Aorta (tissue), 5 donors: ENCODE measurements around the gene MAP6. TPM values are rescaled to one million over a fixed set of nuclear protein-coding genes. Genes with fewer than 3 reads are reported as not detected.
"Not testable (repeated sequence)": the region's sequence is repeated elsewhere in the genome, so short reads cannot be mapped to it uniquely, and the experiment has no call there.

Source experiments
- ATAC-seq: fragments of 200-7000 bp; cut with Tn5 transposase; one replicate; pipeline ENCODE4 v1.9.1; 2022; ENCODE audit warnings: moderate library complexity; ENCODE audit not compliant: low FRiP score
- DNase-seq, 2 donors: peaks; one replicate each; pipeline ENCODE4 v3.0.0-alpha.2; 2020
- H3K27ac ChIP-seq, 2 donors: one replicate each; pipeline ENCODE4 v1.5.1; 2013; ENCODE audit warnings: low read length in 2 of 2, mild to moderate bottlenecking in 2 of 2, moderate library complexity in 2 of 2, control low read depth in 1 of 2, inconsistent platforms in 1 of 2, low read depth in 1 of 2
- H3K27me3 ChIP-seq, 2 donors: one replicate each; pipeline ENCODE4 v1.6.1; 2013; ENCODE audit warnings: control low read depth in 1 of 2, low read length in 1 of 2, mild to moderate bottlenecking in 1 of 2, moderate library complexity in 1 of 2; ENCODE audit not compliant: insufficient read depth in 2 of 2, control insufficient read depth in 1 of 2
- H3K36me3 ChIP-seq, 2 donors: one replicate each; pipeline ENCODE4 v1.6.1; 2013; ENCODE audit warnings: control low read depth in 1 of 2, low read length in 1 of 2, mild to moderate bottlenecking in 1 of 2; ENCODE audit not compliant: insufficient read depth in 2 of 2, control insufficient read depth in 1 of 2
- H3K4me1 ChIP-seq, 2 donors: one replicate each; pipeline ENCODE4 v1.6.1; 2013; ENCODE audit warnings: low read length in 2 of 2, control low read depth in 1 of 2, mild to moderate bottlenecking in 1 of 2, moderate library complexity in 1 of 2; ENCODE audit not compliant: insufficient read depth in 2 of 2, control insufficient read depth in 1 of 2
- H3K4me3 ChIP-seq, 2 donors: one replicate each; pipeline ENCODE4 v1.5.1; 2013; ENCODE audit warnings: low read length in 2 of 2, control low read depth in 1 of 2, mild to moderate bottlenecking in 1 of 2
- H3K9me3 ChIP-seq: one replicate; pipeline ENCODE4 v1.6.1; 2013; ENCODE audit warnings: mild to moderate bottlenecking, low read length; ENCODE audit not compliant: control insufficient read depth
- whole genome bisulfite sequencing, 2 donors: extraction: QIAGEN DNeasy Blood & Tissue Kit; methylation state at CpG; one replicate each; pipeline ENCODE4 v1.1.7; 2013; 5-methylcytosine and 5-hydroxymethylcytosine counted together
- intact Hi-C, 2 donors: fragments of 100-400 bp; cut with DNase I; formaldehyde crosslinking; loops; one replicate each; pipeline versions ENCODE4 v1.14.2 to v1.15.0; 2022
- polyA plus RNA-seq, 2 donors: library from polyadenylated mRNA; stranded (reverse); fragments of 200-250 nt; gene quantifications; one replicate each; pipeline ENCODE4 v1.2.3, GENCODE V29; 2013
- total RNA-seq, 2 donors: library from RNA; stranded (reverse); fragmentation: NEBNext Ultra II Directional; extraction: Animal tissue kit (Norgen Biotek cat#: 25700); gene quantifications; one replicate each; pipeline ENCODE4 v1.2.1, GENCODE V29; 2021
- donor health status: healthy with polysubstance abuse.
- donor health status: Bipolar disorder and iron deficiency.
- donor health status: DM: no; HTN: no; CAD: no.
- donor health status: DM: no; HTN: no; CAD: no.
- donor health status: DM: yes; HTN: yes; CAD: no.

MAP6 gene
- total and polyA plus RNA-seq, 4 donors = 6.4 to 16.7 (median 11.3) TPM

DNA sequence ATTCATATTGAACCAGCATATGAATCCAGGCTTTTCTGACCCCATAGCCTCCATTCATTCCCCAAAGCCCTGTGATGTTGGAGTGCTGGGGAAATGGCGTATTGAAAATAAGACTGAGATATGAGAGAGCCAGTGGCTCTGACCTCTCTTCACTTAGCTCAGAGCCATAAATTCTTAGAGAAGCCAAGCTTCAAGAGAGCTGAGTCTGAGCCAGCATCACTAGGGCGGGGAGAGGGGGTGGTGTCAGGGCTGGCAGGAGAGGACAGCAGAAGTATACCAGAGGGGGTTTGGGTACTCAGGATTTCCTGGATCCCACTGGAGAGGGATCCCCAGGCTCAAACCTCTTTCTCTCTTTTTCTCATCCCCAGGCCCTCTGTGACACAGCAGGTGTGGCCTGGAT, 32.1 kb upstream of the MAP6 start:
- DNase-seq (no peak), ATAC-seq (no peak)
- H3K9me3 ChIP-seq = no peaks in the 10 kb centered on the region
- H3K36me3 ChIP-seq = no peaks in the 10 kb centered on the region
- H3K4me1 ChIP-seq = no peaks in the 10 kb centered on the region
- 59 to 67% methylated on average over 2 of the region's 2 CpGs for WGBS, 2 donors
- no peaks in the 10 kb centered on the region for H3K27me3 ChIP-seq
- no peak overlapping the region for H3K4me3 ChIP-seq
- H3K27ac ChIP-seq = no peak overlapping the region
- intact Hi-C loops = loop anchor here in 1 of 2 donors (5.0 to 10.0 kb wide), 2 partner anchors 66 to 164 kb away; partner anchors contain the start of gene DGAT2

DNA sequence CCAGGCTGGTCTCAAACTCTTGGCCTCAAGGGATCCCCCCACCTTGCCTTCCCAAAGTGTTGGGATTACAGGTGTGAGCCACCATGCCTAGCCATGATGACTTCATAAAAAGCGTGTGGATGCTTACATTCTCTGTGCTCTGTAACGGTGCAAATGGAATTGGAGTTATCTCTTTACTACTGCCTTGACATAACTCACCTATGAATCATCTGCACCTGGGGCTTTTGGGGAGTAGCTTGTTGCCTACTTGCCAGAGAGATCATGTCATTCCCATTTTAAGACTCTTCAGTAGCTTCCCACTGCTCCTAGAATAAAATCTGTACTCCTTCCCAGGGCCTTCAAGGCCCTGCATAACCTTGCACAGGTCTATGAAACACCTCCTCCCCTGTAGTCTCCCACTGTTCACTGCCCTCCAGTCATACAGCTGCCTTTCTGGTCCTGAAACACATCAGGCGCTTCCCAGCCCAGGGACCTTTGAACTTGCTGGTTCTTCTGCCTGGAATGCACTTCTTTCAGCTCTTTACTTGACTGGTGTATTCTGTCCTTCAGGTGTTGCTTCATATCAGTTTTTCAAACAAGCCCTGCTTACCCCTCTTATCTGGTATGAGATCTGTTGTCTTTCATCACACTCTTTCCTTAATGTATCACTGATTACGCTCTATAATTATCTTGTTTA, 29.2 kb upstream of the MAP6 start:
- no peak overlapping the region for H3K4me3 ChIP-seq

DNA sequence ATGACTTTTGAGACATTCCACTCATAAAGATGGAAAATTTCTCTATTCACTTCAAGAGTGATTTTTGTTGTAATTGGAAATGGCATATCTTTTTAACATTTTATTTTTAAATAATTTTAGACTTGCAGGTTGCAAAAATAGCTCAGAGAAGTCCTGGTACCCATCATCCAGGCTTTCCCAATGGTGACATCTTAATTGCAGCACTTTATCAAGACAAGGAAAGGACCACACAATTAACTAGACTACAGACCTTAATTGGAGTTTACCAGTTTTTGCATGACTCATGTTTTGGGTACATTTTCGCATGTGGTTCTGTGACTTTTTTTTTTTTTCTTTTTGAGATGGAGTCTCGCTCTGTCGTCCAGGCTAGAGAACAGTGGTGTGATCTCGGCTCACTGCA, 23.0 kb upstream of the MAP6 start:
- whole genome bisulfite sequencing, 2 donors = 59 to 75% methylated on average over 4 of the region's 4 CpGs
- no peaks in the 10 kb centered on the region for H3K27me3 ChIP-seq

More for the DNA sequence above, 29.2 kb upstream of the MAP6 start:
- ATAC-seq (no peak), DNase-seq (no peak)
- Histone ChIP-seq H3K36me3 (no peaks in the 10 kb centered on the region), H3K27me3 (no peaks in the 10 kb centered on the region), H3K27ac (no peak overlapping the region), H3K4me1 (no peaks in the 10 kb centered on the region), H3K9me3 (no peaks in the 10 kb centered on the region)
- WGBS, 2 donors = 92 to 94% methylated on average over 4 of the region's 4 CpGs
- intact Hi-C loops = no loop called here

DNA sequence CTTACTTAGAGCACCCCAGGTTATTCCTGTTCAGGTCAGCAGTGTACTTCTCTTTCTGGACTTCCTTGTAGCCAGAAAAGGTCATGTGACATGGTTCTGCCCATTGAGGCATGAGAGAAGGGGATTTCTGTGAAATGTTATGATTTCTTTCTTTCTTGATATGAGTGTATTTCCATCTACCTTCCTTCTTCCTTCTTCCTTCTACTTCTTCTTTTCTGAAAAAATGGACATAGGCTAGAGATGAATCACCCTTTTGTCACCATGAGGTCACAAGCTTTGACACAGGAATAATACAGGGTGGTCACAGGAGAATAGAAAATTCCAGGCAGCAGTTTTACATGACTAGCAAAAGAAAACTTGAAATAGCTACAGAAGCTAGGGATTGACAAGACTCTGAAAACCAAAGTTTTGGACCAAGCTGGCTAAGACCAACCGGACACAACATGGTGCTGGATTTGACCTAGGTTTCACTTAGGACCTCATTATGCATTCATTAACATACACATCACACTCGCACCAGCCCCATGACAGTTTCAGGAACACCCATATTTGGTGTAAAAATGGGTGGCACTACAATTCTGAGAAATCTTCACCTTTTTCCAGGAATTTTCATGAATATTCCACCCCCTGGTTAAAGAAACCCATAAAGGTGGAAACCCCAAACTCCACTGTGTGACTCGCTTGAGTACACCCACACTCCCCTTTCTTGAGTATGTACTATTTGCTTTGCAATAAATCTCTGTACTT, 21.2 kb upstream of the MAP6 start:
- no peak overlapping the region for H3K4me3 ChIP-seq
- ATAC-seq (no peak), DNase-seq (no peak)
- no peaks in the 10 kb centered on the region for H3K9me3 ChIP-seq
- intact Hi-C loops = no loop called here
- H3K4me1 ChIP-seq = no peaks in the 10 kb centered on the region
- no peaks in the 10 kb centered on the region for H3K27me3 ChIP-seq
- WGBS, 2 donors = 80 to 81% methylated on average over 3 of the region's 3 CpGs
- no peak overlapping the region for H3K27ac ChIP-seq
- no peaks in the 10 kb centered on the region for H3K36me3 ChIP-seq

More for the DNA sequence above, 23.0 kb upstream of the MAP6 start:
- DNase-seq (no peak), ATAC-seq (no peak)
- H3K27ac ChIP-seq = no peak overlapping the region
- H3K9me3 ChIP-seq = no peaks in the 10 kb centered on the region
- intact Hi-C loops = no loop called here
- no peaks in the 10 kb centered on the region for H3K36me3 ChIP-seq
- no peak overlapping the region for H3K4me3 ChIP-seq
- H3K4me1 ChIP-seq = no peaks in the 10 kb centered on the region

DNA sequence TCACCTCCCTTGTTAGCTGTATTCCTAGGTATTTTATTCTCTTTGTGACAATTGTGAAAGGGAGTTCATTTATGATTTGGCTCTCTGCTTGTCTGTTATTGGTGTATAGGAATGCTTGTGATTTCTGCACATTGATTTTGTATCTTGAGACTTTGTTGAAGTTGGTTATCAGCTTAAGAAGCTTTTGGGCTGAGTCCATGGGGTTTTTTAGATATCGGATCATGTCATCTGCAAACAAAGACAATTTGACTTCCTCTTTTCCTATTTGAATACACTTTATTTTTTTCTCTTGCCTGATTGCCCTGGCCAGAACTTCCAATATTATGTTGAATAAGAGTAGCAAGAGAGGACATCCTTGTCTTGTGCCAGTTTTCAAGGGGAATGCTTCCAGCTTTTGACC, 15.0 kb upstream of the MAP6 start:
- not testable (repeated sequence) for DNase-seq, H3K27me3 ChIP-seq

DNA sequence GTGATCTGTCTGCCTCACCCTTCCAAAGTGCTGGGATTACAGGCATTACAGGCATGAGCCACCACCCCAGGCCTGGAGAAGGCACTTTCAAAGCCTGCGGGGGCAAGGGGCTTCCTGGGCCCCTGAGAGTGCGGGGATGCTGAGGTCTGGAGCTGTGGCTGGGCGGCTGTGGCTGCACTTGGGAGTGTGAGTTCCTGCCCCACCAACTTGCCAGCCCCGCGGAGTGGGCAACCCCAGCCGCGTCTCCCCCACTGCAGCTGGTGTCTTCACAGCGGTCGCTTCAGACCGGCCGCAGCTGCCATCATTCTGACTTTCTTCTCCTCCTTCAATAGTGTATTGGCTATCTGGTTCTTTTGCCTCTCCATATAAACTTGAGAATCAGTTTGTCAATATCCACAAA, 10.7 kb upstream of the MAP6 start:
- Histone ChIP-seq H3K4me3 (no peak overlapping the region), H3K36me3 (no peaks in the 10 kb centered on the region), H3K27ac (no peak overlapping the region), H3K9me3 (no peaks in the 10 kb centered on the region), H3K27me3 (no peaks in the 10 kb centered on the region), H3K4me1 (no peaks in the 10 kb centered on the region)
- ATAC-seq (no peak), DNase-seq (no peak)
- WGBS, 2 donors = 84 to 88% methylated on average over 11 of the region's 11 CpGs
- intact Hi-C loops = no loop called here

More for the DNA sequence above, 15.0 kb upstream of the MAP6 start:
- H3K36me3 ChIP-seq, H3K4me3 ChIP-seq, ATAC-seq, intact Hi-C loops, H3K27ac ChIP-seq, H3K4me1 ChIP-seq, H3K9me3 ChIP-seq: not testable (repeated sequence)
- WGBS, 2 donors = 92 to 94% methylated on average over 1 of the region's 1 CpG

DNA sequence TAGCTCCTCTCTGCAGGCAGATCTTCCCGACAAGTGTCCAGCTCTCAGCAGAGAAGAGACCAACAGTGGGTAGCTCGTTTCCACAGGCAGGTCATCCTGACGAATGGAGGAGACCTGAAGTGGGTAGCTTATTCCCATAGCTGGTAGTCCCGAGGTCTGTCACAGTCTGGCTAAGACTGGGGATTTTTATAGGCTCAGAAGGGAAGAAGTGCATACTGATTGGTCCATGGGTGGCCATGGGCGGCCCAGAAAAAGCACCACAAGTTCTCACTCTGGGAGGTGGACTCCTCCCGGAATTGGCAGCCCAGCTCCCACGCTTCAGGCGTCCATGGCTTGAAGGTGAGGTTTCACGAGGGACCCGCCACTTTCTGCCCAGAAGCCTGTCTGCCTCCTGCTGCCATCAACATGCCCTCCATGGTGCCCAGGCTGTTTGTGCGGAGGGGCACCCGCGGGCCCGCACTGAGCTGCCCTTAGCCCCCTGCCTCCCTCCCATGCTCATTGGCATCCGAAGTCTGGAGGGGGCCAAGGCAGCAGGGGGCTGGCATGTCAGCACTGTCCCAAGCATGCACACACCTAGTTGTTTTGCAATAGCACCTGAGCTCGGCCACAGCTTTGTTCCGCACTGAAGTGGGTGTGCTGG, 9.9 kb upstream of the MAP6 start:
- Histone ChIP-seq H3K4me1 (no peaks in the 10 kb centered on the region), H3K27ac (no peak overlapping the region), H3K27me3 (no peaks in the 10 kb centered on the region), H3K36me3 (no peaks in the 10 kb centered on the region), H3K4me3 (no peak overlapping the region), H3K9me3 (no peaks in the 10 kb centered on the region)
- intact Hi-C loops = no loop called here
- no peak for DNase-seq
- ATAC-seq = no peak
- 71 to 75% methylated on average over 17 of the region's 17 CpGs for WGBS, 2 donors

DNA sequence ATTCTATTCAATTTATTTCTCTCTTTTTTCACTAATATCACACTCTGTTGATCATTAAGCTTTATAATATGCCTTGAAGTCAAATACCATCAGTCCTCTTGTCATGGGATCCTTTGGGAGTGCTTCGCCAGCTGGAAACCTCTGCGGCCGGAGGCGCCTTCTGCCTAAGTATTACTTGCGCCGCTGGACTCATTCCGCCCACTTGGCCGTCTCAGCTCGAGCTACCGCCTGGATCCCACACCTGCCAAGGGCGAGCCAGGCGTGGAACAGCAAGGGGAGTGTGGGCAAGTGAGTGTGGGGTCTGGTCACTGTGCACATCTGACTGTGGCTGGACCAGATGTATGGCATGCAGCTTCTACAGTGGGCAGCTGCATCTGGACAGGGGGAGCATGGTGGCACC, 9.1 kb upstream of the MAP6 start:
- WGBS, 2 donors = 75 to 78% methylated on average over 12 of the region's 12 CpGs
- intact Hi-C loops = no loop called here
- no peaks in the 10 kb centered on the region for H3K9me3 ChIP-seq
- no peak for DNase-seq
- H3K4me3 ChIP-seq = no peak overlapping the region
- H3K27me3 ChIP-seq = no peaks in the 10 kb centered on the region
- H3K27ac ChIP-seq = no peak overlapping the region
- no peaks in the 10 kb centered on the region for H3K36me3 ChIP-seq
- no peaks in the 10 kb centered on the region for H3K4me1 ChIP-seq
- no peak for ATAC-seq
